ENCODE results near the gene TWF1. TPM values are rescaled to one million over a fixed set of nuclear protein-coding genes. Genes with fewer than 3 reads are reported as not detected.

TWF1 gene
- total RNA-seq, 2 donors from 2014 or later, result 25.1 to 28.0 TPM

- no peak overlapping the region for H3K27ac ChIP-seq (ENCODE audit: low read depth, low read length)
- peaks cover 7% of the 10 kb centered on the region for H3K9me3 Mint-ChIP-seq
Observed at GRCh38 chr12:43749016-43749415, 57.1 kb downstream of the TWF1 start.

GRCh38 chr12:43744826-43745225, 61.3 kb downstream of the TWF1 start:
- no peak for DNase-seq
- Histone ChIP-seq H3K9me3 (ENCODE audit: control insufficient read depth, low read length) (no peaks in the 10 kb centered on the region), H3K4me3 (ENCODE audit: low read length) (no peak overlapping the region), H3K27ac (ENCODE audit: low read depth, low read length) (no peak overlapping the region), H3K36me3 (ENCODE audit: control insufficient read depth, insufficient read depth, low read length) (peaks cover 19% of the 10 kb centered on the region), H3K27me3 (ENCODE audit: control insufficient read depth, insufficient read depth, low read length, poor library complexity, severe bottlenecking) (no peaks in the 10 kb centered on the region), H3K9ac (ENCODE audit: extremely low read depth, low read length, poor library complexity, severe bottlenecking) (no peak overlapping the region), H3K4me1 (ENCODE audit: control insufficient read depth, insufficient read depth, low read length) (no peaks in the 10 kb centered on the region)
- Mint-ChIP-seq H3K9me3 (no peaks in the 10 kb centered on the region), H3K27me3 (ENCODE audit: insufficient read depth) (no peaks in the 10 kb centered on the region), H3K4me3 (no peak overlapping the region), H3K27ac (no peak overlapping the region), H3K4me1 (no peaks in the 10 kb centered on the region), H3K36me3 (ENCODE audit: low read depth) (peaks cover 37% of the 10 kb centered on the region)
- TF ChIP-seq CTCF (conservative IDR thresholded peaks at IDR 0.05), result no peak

More at GRCh38 chr12:43749016-43749415, 57.1 kb downstream of the TWF1 start:
- no peak overlapping the region for H3K4me3 ChIP-seq (ENCODE audit: low read length)
- no peaks in the 10 kb centered on the region for H3K27me3 ChIP-seq (ENCODE audit: control insufficient read depth, insufficient read depth, low read length, poor library complexity, severe bottlenecking)
- DNase-seq, result no peak
- 96 to 100% methylated on average over 4 to 5 of the region's 5 CpGs for WGBS, 2 experiments (ENCODE audit: insufficient coverage in 1 of 2, insufficient read length in 1 of 2)
- peaks cover 46% of the 10 kb centered on the region for H3K36me3 Mint-ChIP-seq (ENCODE audit: low read depth)
- H3K4me1 Mint-ChIP-seq, result no peaks in the 10 kb centered on the region
- H3K9me3 ChIP-seq (ENCODE audit: control insufficient read depth, low read length), result no peaks in the 10 kb centered on the region
- peaks cover 16% of the 10 kb centered on the region for H3K36me3 ChIP-seq (ENCODE audit: control insufficient read depth, insufficient read depth, low read length)
- no peak overlapping the region for H3K4me3 Mint-ChIP-seq
- no peak for TF ChIP-seq CTCF (conservative IDR thresholded peaks at IDR 0.05)
- H3K9ac ChIP-seq (ENCODE audit: extremely low read depth, low read length, poor library complexity, severe bottlenecking), result no peak overlapping the region
- no peaks in the 10 kb centered on the region for H3K27me3 Mint-ChIP-seq (ENCODE audit: insufficient read depth)
- no peaks in the 10 kb centered on the region for H3K4me1 ChIP-seq (ENCODE audit: control insufficient read depth, insufficient read depth, low read length)
- no peak overlapping the region for H3K27ac Mint-ChIP-seq

Other genes with a start within 250 kb of the TWF1 start
- 10 to 100 TPM; 15.2 to 23.6 TPM for gene PUS7L, start 47.5 kb downstream of the TWF1 start, total RNA-seq
- 1 to 10 TPM; 5.9 to 9.2 TPM for gene IRAK4, start 47.4 kb downstream of the TWF1 start, total RNA-seq
- 1 to 10 TPM in 1 of 2 donors, under 1 TPM in 1; 0.79 to 1.4 TPM for gene TMEM117, start 29.8 kb upstream of the TWF1 start, total RNA-seq